ENCODE measurements around the gene SEC11A. TPM values are rescaled to one million over a fixed set of nuclear protein-coding genes. Genes with fewer than 3 reads are reported as not detected.
"Not testable (repeated sequence)": the region's sequence is repeated elsewhere in the genome, so short reads cannot be mapped to it uniquely, and the experiment has no call there.

The SEC11A gene
- total RNA-seq, 2 donors from 2014 or later, result 73.0 to 114 TPM

- H3K36me3 Mint-ChIP-seq; H3K9me3 Mint-ChIP-seq; ATAC-seq; DNase-seq (ENCODE audit: low spot score); H3K27me3 Mint-ChIP-seq; H3K27ac Mint-ChIP-seq; H3K4me3 Mint-ChIP-seq: not testable (repeated sequence)
- H3K4me1 Mint-ChIP-seq (ENCODE audit: low read depth in 2 of 2), result peaks cover 9 to 11% of the 10 kb centered on the region in 2 donors
Measured at GRCh38 chr15:84686446-84686845, 29.5 kb downstream of the SEC11A start.

DNA sequence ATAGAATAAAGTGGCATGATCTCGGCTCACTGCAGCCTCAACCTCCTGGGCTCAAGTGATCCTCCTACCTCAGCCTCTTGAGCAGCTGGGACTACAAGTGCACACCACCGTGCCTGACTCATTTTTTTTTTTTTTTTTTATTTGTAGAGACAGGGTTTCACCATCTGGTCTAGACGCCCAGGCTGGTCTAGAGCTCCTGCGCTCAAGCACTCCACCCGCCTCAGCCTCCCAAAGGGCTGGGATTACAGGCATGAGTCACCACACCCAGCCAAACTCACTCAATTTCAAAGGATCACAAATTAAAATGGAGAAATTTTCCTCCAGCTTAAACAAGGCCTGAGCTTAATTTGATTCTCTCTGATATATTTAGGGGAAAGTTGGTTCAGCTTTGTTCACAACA lies 30.6 kb downstream of the SEC11A start:
- no peaks in the 10 kb centered on the region for H3K9me3 Mint-ChIP-seq
- no peaks in the 10 kb centered on the region for H3K27me3 Mint-ChIP-seq
- H3K4me3 Mint-ChIP-seq, result no peak overlapping the region
- peaks cover 6 to 10% of the 10 kb centered on the region in 2 donors for H3K4me1 Mint-ChIP-seq (ENCODE audit: low read depth in 2 of 2)
- H3K36me3 Mint-ChIP-seq, result peaks cover 7% of the 10 kb centered on the region
- ATAC-seq, result no peak
- no peak overlapping the region for H3K27ac Mint-ChIP-seq
- no peak for DNase-seq (ENCODE audit: low spot score)

- H3K4me1 Mint-ChIP-seq (ENCODE audit: low read depth in 2 of 2), result peaks cover 6 to 7% of the 10 kb centered on the region in 2 donors
- no peak overlapping the region for H3K27ac Mint-ChIP-seq
- H3K36me3 Mint-ChIP-seq, result peaks cover 4% of the 10 kb centered on the region
- H3K9me3 Mint-ChIP-seq, result no peaks in the 10 kb centered on the region
- no peaks in the 10 kb centered on the region for H3K27me3 Mint-ChIP-seq
- no peak overlapping the region for H3K4me3 Mint-ChIP-seq
- DNase-seq (ENCODE audit: low spot score), result no peak
- ATAC-seq, result no peak
Measured at GRCh38 chr15:84684092-84684491, 31.8 kb downstream of the SEC11A start.

DNA sequence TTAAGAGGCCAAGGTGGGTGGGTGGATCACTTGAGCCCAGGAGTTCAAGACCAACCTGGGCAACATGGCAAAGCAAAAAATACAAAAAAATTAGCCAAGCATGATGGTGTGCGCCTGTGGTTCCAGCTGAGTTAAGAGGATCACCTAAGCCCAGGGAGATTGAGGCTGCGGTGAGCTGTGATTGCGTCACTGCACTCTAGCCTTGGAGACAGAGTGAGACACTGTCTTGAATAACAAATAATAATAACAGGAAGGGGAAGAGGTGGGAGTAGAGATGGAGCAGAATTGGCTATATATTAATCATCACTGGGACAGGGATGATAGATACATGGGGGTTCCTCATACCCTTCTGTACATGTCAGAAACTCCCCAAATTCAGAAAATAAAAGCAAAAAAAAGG lies 34.1 kb downstream of the SEC11A start:
- Mint-ChIP-seq H3K27ac (peak overlapping the region in 1 of 2 donors; percentile 54), H3K4me1 (ENCODE audit: low read depth in 2 of 2) (peaks cover 6 to 7% of the 10 kb centered on the region in 2 donors), H3K4me3 (no peak overlapping the region), H3K9me3 (no peaks in the 10 kb centered on the region), H3K36me3 (peaks cover 4% of the 10 kb centered on the region), H3K27me3 (no peaks in the 10 kb centered on the region)
- ATAC-seq (peak in 1 of 2 donors; percentile 27), DNase-seq (ENCODE audit: low spot score) (no peak)

GRCh38 chr15:84671211-84671610 lies 44.7 kb downstream of the SEC11A start:
- Mint-ChIP-seq H3K27me3 (no peaks in the 10 kb centered on the region), H3K36me3 (peaks cover 32% of the 10 kb centered on the region), H3K9me3 (no peaks in the 10 kb centered on the region), H3K4me3 (no peak overlapping the region), H3K27ac (peak overlapping the region; percentile 22 to 52), H3K4me1 (ENCODE audit: low read depth in 2 of 2) (peaks cover 26 to 37% of the 10 kb centered on the region in 2 donors)
- DNase-seq (ENCODE audit: low spot score), result no peak
- no peak for ATAC-seq

DNA sequence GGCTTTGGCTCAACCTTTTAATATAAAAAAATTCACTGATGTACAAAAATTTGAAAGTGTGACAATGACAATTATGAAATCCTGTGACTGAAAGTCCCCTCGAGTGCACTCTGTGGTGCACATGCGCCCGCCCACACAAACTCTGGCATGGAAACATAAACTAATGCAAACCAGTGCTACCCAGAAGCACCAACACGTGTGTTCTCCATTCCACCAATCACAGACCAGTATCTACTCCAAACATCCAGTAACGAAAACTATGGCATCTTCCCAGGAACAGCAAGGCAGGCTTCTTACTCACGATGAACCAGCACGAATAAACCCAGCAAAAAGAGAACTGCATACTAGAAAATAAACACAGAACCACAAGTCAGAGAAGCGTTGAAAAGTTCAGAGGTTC lies 46.2 kb downstream of the SEC11A start:
- Mint-ChIP-seq H3K9me3 (no peaks in the 10 kb centered on the region), H3K4me3 (no peak overlapping the region), H3K4me1 (ENCODE audit: low read depth in 2 of 2) (peaks cover 30 to 41% of the 10 kb centered on the region in 2 donors), H3K27ac (peak overlapping the region; percentile 49 to 62), H3K27me3 (no peaks in the 10 kb centered on the region), H3K36me3 (peaks cover 47% of the 10 kb centered on the region)
- no peak for DNase-seq (ENCODE audit: low spot score)
- ATAC-seq, result no peak

DNA sequence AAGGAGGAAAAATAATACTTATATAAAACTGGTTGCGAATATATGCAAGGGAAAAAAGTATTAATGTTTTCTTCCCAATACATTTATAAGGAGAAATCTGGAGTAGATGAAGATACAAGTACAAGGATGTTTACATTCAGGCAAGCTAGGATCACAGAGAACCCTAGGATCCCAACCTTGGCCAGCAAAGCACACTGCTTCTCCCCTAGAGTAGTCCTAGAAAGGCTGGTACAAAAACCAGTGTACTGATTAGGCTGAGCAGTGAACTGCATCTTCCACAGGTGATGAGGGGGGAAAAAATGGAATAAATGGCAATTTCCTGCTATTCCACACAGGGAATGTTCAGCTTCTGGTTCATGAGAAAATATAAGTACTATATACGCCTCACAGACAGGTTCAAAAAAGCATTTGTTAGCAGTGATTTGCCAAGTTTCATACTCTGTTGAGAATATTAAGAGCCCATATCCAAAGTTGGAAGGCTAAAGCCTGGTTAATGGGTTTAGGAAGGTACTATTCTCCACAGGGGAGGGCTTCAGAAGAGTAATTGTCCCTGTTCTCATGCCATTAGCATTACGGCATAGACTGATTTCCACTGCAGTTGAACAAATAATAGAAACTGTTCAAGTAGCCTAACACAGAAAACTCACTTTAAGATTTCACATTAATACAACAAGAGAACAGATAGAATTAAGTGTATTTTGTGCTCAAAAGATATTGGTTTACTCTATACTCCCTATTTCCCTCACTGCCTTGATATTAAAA lies 47.5 kb downstream of the SEC11A start:
- Mint-ChIP-seq H3K4me1 (ENCODE audit: low read depth in 2 of 2) (peaks cover 30 to 41% of the 10 kb centered on the region in 2 donors), H3K36me3 (peaks cover 47% of the 10 kb centered on the region), H3K27ac (peak overlapping the region; percentile 49 to 62), H3K4me3 (peak overlapping the region; percentile 15), H3K27me3 (no peaks in the 10 kb centered on the region), H3K9me3 (no peaks in the 10 kb centered on the region)
- ATAC-seq, result no peak
- DNase-seq (ENCODE audit: low spot score), result no peak

DNA sequence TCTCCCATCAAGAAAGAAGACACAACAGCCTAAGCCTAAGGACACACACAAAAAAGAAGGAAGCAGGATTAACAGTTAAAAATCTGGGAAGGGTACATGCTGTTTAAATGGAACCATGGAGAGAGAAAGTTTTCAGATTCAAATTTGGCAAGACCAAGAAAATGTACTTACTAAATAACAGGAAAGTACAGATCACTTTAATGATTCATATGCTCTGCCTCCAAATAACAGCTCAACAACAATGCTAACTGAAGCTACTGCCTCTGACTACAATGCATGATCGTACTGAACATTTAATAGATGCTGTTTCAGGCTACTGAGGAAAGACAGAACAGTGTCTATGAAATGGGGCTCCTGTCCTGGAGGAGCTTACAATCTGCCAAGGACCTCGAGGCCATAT lies 49.6 kb downstream of the SEC11A start:
- Mint-ChIP-seq H3K36me3 (peaks cover 43% of the 10 kb centered on the region), H3K4me1 (ENCODE audit: low read depth in 2 of 2) (peaks cover 24 to 35% of the 10 kb centered on the region in 2 donors), H3K27ac (peak overlapping the region; percentile 34 to 57), H3K9me3 (no peaks in the 10 kb centered on the region), H3K27me3 (no peaks in the 10 kb centered on the region), H3K4me3 (no peak overlapping the region)
- DNase-seq (ENCODE audit: low spot score) (no peak), ATAC-seq (no peak)

- no peak for ATAC-seq
- peaks cover 13% of the 10 kb centered on the region for H3K36me3 Mint-ChIP-seq
- no peaks in the 10 kb centered on the region for H3K9me3 Mint-ChIP-seq
- H3K27me3 Mint-ChIP-seq, result no peaks in the 10 kb centered on the region
- H3K4me3 Mint-ChIP-seq, result no peak overlapping the region
- H3K4me1 Mint-ChIP-seq (ENCODE audit: low read depth in 2 of 2), result peaks cover 25 to 27% of the 10 kb centered on the region in 2 donors
- no peak overlapping the region for H3K27ac Mint-ChIP-seq
- no peak for DNase-seq (ENCODE audit: low spot score)
Measured at GRCh38 chr15:84661001-84661400, 54.9 kb downstream of the SEC11A start.

DNA sequence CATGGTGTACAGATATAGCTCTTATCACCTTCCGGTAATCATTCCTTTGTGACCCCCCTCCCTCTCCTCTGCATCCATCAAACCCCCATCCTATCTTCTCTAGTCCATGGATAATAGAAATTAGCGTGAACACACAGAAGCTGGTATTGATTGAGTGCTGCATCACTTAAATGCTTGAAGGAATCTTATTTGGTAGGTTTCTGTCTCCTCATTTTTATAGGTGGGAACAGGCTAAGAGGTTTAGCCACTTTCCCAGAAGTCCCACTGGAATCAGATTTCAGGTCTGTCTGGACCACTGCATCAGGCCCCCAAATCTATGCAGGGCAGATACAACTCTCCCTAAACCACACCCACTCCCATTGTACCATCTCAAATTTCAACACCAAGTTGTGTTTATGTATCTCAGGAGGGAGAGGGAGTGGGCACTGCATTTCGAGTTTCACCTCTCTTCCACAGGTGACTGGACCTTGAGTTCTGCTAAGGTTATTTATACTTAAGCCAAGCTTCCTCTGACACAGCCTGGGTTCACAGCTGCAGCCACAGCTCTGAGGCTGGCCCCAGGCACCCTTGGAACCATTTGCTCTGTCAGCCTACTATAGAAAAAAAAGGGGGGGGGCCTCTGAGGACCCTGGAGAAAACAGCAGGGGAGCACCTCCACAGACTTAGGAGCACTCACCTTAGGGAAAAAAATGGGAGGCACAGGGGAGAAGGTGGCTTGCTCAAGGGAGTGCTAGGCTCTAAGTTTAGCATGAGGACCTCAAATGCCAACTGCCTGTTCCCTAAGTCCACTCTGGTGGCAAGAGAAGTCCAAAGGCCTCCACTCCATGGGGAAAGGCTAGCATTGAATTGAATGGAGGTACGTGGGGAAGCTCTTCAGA lies 55.8 kb downstream of the SEC11A start:
- Mint-ChIP-seq H3K9me3 (no peaks in the 10 kb centered on the region), H3K27me3 (no peaks in the 10 kb centered on the region), H3K4me3 (no peak overlapping the region), H3K4me1 (ENCODE audit: low read depth in 2 of 2) (peaks cover 25 to 31% of the 10 kb centered on the region in 2 donors), H3K27ac (peak overlapping the region in 1 of 2 donors; percentile 61), H3K36me3 (peaks cover 4% of the 10 kb centered on the region)
- ATAC-seq, result no peak
- DNase-seq (ENCODE audit: low spot score), result no peak

- peaks cover 31 to 37% of the 10 kb centered on the region in 2 donors for H3K4me1 Mint-ChIP-seq (ENCODE audit: low read depth in 2 of 2)
- H3K27ac Mint-ChIP-seq, result peak overlapping the region; percentile 61 to 74
Measured at GRCh38 chr15:84658788-84659411, 57.0 kb downstream of the SEC11A start.

GRCh38 chr15:84658080-84658787 lies 57.7 kb downstream of the SEC11A start, which contains the start of gene NMB:
TSS of gene NMB (minus strand) at chr15:84658199. CDS start at chr15:84658152, 47 bp downstream.
- no peaks in the 10 kb centered on the region for H3K36me3 Mint-ChIP-seq
- no peaks in the 10 kb centered on the region for H3K9me3 Mint-ChIP-seq
- peak within 1 kb of the TSS; percentile 61 to 74 for H3K27ac Mint-ChIP-seq
- peaks cover 37 to 41% of the 10 kb centered on the region in 2 donors for H3K4me1 Mint-ChIP-seq (ENCODE audit: low read depth in 2 of 2)
- peak; percentile 92 for DNase-seq (ENCODE audit: low spot score)
- ATAC-seq, result peak; percentile 86 to 88
- no peaks in the 10 kb centered on the region for H3K27me3 Mint-ChIP-seq
- peak within 1 kb of the TSS; percentile 77 for H3K4me3 Mint-ChIP-seq

More at GRCh38 chr15:84658788-84659411, 57.0 kb downstream of the SEC11A start:
- H3K27me3 Mint-ChIP-seq, result no peaks in the 10 kb centered on the region
- DNase-seq (ENCODE audit: low spot score) (no peak), ATAC-seq (no peak)
- H3K4me3 Mint-ChIP-seq, result peak overlapping the region; percentile 60
- no peaks in the 10 kb centered on the region for H3K36me3 Mint-ChIP-seq
- H3K9me3 Mint-ChIP-seq, result no peaks in the 10 kb centered on the region

DNA sequence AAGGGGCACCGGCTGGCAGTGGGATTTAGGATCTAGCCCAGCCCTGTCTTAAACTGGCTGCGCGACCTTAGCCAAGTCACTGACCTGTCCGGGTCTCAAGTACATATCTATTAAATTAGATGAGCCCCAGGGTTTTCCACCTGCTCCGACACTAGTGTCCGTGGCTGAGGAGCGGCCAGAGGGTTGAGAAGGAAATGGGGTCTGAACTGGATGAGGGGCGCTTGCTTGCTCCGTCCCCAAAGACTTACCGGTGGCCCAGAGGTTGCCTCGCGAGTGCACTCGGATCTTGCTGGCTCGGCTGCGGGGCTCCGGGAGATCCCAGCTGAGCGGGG lies 58.2 kb downstream of the SEC11A start:
- no peak for DNase-seq (ENCODE audit: low spot score)

More for the DNA sequence above, 58.2 kb downstream of the SEC11A start:
- Mint-ChIP-seq H3K4me3 (peak overlapping the region; percentile 77), H3K27me3 (no peaks in the 10 kb centered on the region), H3K27ac (peak overlapping the region in 1 of 2 donors; percentile 41), H3K36me3 (no peaks in the 10 kb centered on the region), H3K4me1 (ENCODE audit: low read depth in 2 of 2) (peaks cover 41% of the 10 kb centered on the region in 2 donors), H3K9me3 (no peaks in the 10 kb centered on the region)
- no peak for ATAC-seq
